Adrenal gland (tissue), 12 donors: ENCODE measurements around the gene AARS1. TPM values are rescaled to one million over a fixed set of nuclear protein-coding genes. Genes with fewer than 3 reads are reported as not detected.
"Not testable (repeated sequence)": the region's sequence is repeated elsewhere in the genome, so short reads cannot be mapped to it uniquely, and the experiment has no call there.

Source experiments
- DNase-seq, 7 donors: peaks; one replicate each; pipeline ENCODE4 v3.0.0-alpha.2; 2019 to 2020
- H3K27ac ChIP-seq, 5 donors: fragments of 200-600 bp; sonication (generic) in 4 of 5; 1 replicate in 3 of 5; 2 replicates in 2 of 5; pipeline versions ENCODE4 v1.5.1 to v1.8.0; 2016 to 2020; ENCODE audit warnings: mild to moderate bottlenecking in 1 of 5
- H3K27me3 ChIP-seq: fragments of 200-600 bp; 2 replicates; pipeline ENCODE4 v1.8.0; 2021
- H3K36me3 ChIP-seq, 2 donors: fragments of 200-600 bp; replicated peaks in 1 of 2; 1 replicate in 1 of 2; 2 replicates in 1 of 2; pipeline versions ENCODE4 v1.5.1 to v1.8.0; 2018 to 2022
- H3K4me1 ChIP-seq, 2 donors: fragments of 200-600 bp; replicated peaks in 1 of 2; 1 replicate in 1 of 2; 2 replicates in 1 of 2; pipeline versions ENCODE4 v1.5.1 to v1.8.0; 2018 to 2021
- H3K4me3 ChIP-seq, 4 donors: fragments of 200-600 bp; sonication (generic) in 3 of 4; one replicate each; pipeline ENCODE4 v1.5.1; 2016 to 2018
- H3K9me3 ChIP-seq, 3 donors: fragments of 200-600 bp; sonication (generic) in 1 of 3; replicated peaks in 1 of 3; 1 replicate in 2 of 3; 2 replicates in 1 of 3; pipeline versions ENCODE4 v1.5.1 to v1.8.0; 2016 to 2021
- POLR2A ChIP-seq, 2 donors: fragments of 450-650 bp; IDR thresholded peaks; one replicate each; pipeline ENCODE4 v1.6.1; 2017; ENCODE audit warnings: antibody characterized with exemption in 2 of 2, mild to moderate bottlenecking in 2 of 2, moderate library complexity in 1 of 2
- WGBS, 4 donors: extraction: QIAGEN DNeasy Blood & Tissue Kit in 2 of 4; methylation state at CpG; one replicate each; pipeline versions ENCODE4 v1.1.5 to v1.1.7; 2013 to 2017; 5-methylcytosine and 5-hydroxymethylcytosine counted together
- intact Hi-C, 2 donors: fragments of 100-400 bp; cut with DNase I; formaldehyde crosslinking; loops; one replicate each; pipeline versions ENCODE4 v1.14.1 to v1.15.0; 2022 to 2023
- polyA plus RNA-seq, 3 donors: library from polyadenylated mRNA; stranded (reverse); fragments of 200-250 nt in 2 of 3; fragments of 350-450 nt in 1 of 3; fragmentation: Illumina TruSeq in 1 of 3; extraction: RNeasy Lipid Tissue Mini Kit (QIAGEN cat#74804) in 1 of 3; gene quantifications; one replicate each; pipeline ENCODE4 v1.2.3, GENCODE V29; 2013 to 2014
- total RNA-seq, 9 donors: library from RNA; depleted of rRNA in 4 of 9; stranded (reverse); fragments of >200 nt in 4 of 9; fragments of 120-200 nt in 1 of 9; fragmentation: NEBNext Ultra II Directional in 1 of 9; extraction: Animal tissue kit (Norgen Biotek cat#: 25700) in 1 of 9; gene quantifications; one replicate each; pipeline versions ENCODE4 v1.1.0 to v1.2.4, GENCODE V29; 2013 to 2023
- TF ChIP-seq, protein P1 (sequence below), 6 experiments: fragments of 450-650 bp in 4 of 6; fragments of 200-600 bp in 2 of 6; sonication (generic) in 1 of 6; IDR thresholded peaks; 1 replicate in 5 of 6; 2 replicates in 1 of 6; pipeline versions ENCODE4 v1.5.1 to v1.8.0; 2016 to 2021; ENCODE audit warnings: antibody characterized with exemption in 6 of 6, mild to moderate bottlenecking in 2 of 6, moderate library complexity in 1 of 6
- donor health status: healthy with polysubstance abuse.
- donor health status: Bipolar disorder and iron deficiency.
- donor health status: DM: yes; HTN: yes; CAD: no.
- donor health status: DM: no; HTN: no; CAD: no.
- donor health status: DM: no; HTN: no; CAD: no.
- donor health status: DM: yes; HTN: yes; CAD: no.

AARS1 gene
- total and polyA plus RNA-seq, 12 donors, result 31.2 to 120 (median 92.0) TPM

GRCh38 chr16:70250748-70251628 lies 38.3 kb downstream of the AARS1 start:
- H3K36me3 ChIP-seq, result peaks cover 0 to 36% of the 10 kb centered on the region in 2 donors
- WGBS, 4 donors, result 1 to 60% (median 2%) methylated on average over 1 to 92 of the region's 92 CpGs
- intact Hi-C loops, result loop anchor here in 1 of 2 donors (10.0 kb wide), 1 partner anchor 96 kb away; no protein-coding TSS in a partner anchor
- no peaks in the 10 kb centered on the region for H3K27me3 ChIP-seq
- H3K9me3 ChIP-seq, result no peaks in the 10 kb centered on the region
- TF ChIP-seq POLR2A (IDR thresholded peaks at IDR 0.05), result peak in 1 of 2 donors; percentile 23
- TF ChIP-seq, protein P1, sequence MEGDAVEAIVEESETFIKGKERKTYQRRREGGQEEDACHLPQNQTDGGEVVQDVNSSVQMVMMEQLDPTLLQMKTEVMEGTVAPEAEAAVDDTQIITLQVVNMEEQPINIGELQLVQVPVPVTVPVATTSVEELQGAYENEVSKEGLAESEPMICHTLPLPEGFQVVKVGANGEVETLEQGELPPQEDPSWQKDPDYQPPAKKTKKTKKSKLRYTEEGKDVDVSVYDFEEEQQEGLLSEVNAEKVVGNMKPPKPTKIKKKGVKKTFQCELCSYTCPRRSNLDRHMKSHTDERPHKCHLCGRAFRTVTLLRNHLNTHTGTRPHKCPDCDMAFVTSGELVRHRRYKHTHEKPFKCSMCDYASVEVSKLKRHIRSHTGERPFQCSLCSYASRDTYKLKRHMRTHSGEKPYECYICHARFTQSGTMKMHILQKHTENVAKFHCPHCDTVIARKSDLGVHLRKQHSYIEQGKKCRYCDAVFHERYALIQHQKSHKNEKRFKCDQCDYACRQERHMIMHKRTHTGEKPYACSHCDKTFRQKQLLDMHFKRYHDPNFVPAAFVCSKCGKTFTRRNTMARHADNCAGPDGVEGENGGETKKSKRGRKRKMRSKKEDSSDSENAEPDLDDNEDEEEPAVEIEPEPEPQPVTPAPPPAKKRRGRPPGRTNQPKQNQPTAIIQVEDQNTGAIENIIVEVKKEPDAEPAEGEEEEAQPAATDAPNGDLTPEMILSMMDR (IDR thresholded peaks at IDR 0.05), result peak in 2 of 6 experiments; percentile 8 to 15
- peak overlapping the region in 4 of 5 donors; percentile 72 to 99 (median 85) for H3K27ac ChIP-seq
- peak; percentile 44 to 76 (median 68) for DNase-seq
- peak overlapping the region in 2 of 4 donors; percentile 34 to 97 for H3K4me3 ChIP-seq
- peaks cover 12 to 23% of the 10 kb centered on the region in 2 donors for H3K4me1 ChIP-seq

- intact Hi-C loops, result loop anchor here in 1 of 2 donors (10.0 kb wide), 1 partner anchor 95 kb away; no protein-coding TSS in a partner anchor
- not testable (repeated sequence) for DNase-seq, H3K4me3 ChIP-seq, H3K27ac ChIP-seq, H3K27me3 ChIP-seq, H3K9me3 ChIP-seq
- WGBS, 4 donors, result 77 to 83% (median 79%) methylated on average over 4 of the region's 4 CpGs
- peaks cover 0 to 25% of the 10 kb centered on the region in 2 donors for H3K36me3 ChIP-seq
- peaks cover 12 to 23% of the 10 kb centered on the region in 2 donors for H3K4me1 ChIP-seq
Measured at GRCh38 chr16:70249697-70250096, 39.6 kb downstream of the AARS1 start.

- H3K4me3 ChIP-seq, intact Hi-C loops, H3K27me3 ChIP-seq, H3K27ac ChIP-seq, DNase-seq, H3K4me1 ChIP-seq, H3K36me3 ChIP-seq, H3K9me3 ChIP-seq: not testable (repeated sequence)
Measured at GRCh38 chr16:70238773-70239172, 50.5 kb downstream of the AARS1 start.

GRCh38 chr16:70231831-70232230 lies 57.5 kb downstream of the AARS1 start:
- intact Hi-C loops, H3K27me3 ChIP-seq, H3K9me3 ChIP-seq, H3K27ac ChIP-seq, H3K4me1 ChIP-seq, H3K36me3 ChIP-seq, H3K4me3 ChIP-seq: not testable (repeated sequence)
- 62 to 80% (median 64%) methylated on average over 2 to 3 of the region's 3 CpGs for WGBS, 4 donors
- peak in 1 of 7 donors; percentile 26 for DNase-seq

GRCh38 chr16:70226024-70226423 lies 63.3 kb downstream of the AARS1 start:
- DNase-seq, H3K27me3 ChIP-seq, intact Hi-C loops, H3K9me3 ChIP-seq, H3K27ac ChIP-seq, H3K4me1 ChIP-seq, H3K36me3 ChIP-seq, H3K4me3 ChIP-seq: not testable (repeated sequence)

- H3K4me1 ChIP-seq, H3K27me3 ChIP-seq, H3K36me3 ChIP-seq, intact Hi-C loops, DNase-seq, H3K9me3 ChIP-seq, H3K27ac ChIP-seq, H3K4me3 ChIP-seq: not testable (repeated sequence)
- 89 to 99% (median 97%) methylated on average over 3 to 4 of the region's 4 CpGs; no CpG with 5 or more reads in 1 of the 4 donors for WGBS, 4 donors
Measured at GRCh38 chr16:70225430-70225829, 63.9 kb downstream of the AARS1 start.

DNA sequence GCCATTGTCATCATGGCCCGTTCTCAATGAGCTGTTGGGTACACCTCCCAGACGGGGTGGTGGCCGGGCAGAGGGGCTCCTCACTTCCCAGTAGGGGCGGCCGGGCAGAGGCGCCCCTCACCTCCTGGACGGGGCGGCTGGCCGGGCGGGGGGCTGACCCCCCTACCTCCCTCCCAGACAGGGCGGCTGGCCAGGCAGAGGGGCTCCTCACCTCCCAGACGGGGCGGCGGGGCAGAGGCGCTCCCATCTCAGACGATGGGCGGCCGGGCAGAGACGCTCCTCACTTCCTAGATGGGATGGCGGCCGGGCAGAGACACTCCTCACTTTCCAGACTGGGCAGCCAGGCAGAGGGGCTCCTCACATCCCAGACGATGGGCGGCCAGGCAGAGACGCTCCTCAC lies 64.7 kb downstream of the AARS1 start:
- intact Hi-C loops, DNase-seq, H3K36me3 ChIP-seq, H3K27ac ChIP-seq, H3K4me3 ChIP-seq, H3K27me3 ChIP-seq, H3K9me3 ChIP-seq, H3K4me1 ChIP-seq: not testable (repeated sequence)
- WGBS, 4 donors, result 93 to 100% (median 98%) methylated on average over 1 to 19 of the region's 24 CpGs; no CpG with 5 or more reads in 1 of the 4 donors

- 69 to 89% (median 76%) methylated on average over 1 of the region's 3 CpGs for WGBS, 4 donors
- H3K9me3 ChIP-seq, H3K27me3 ChIP-seq, DNase-seq, H3K27ac ChIP-seq, H3K4me3 ChIP-seq, intact Hi-C loops, H3K4me1 ChIP-seq, H3K36me3 ChIP-seq: not testable (repeated sequence)
Measured at GRCh38 chr16:70223971-70224513, 65.3 kb downstream of the AARS1 start.

DNA sequence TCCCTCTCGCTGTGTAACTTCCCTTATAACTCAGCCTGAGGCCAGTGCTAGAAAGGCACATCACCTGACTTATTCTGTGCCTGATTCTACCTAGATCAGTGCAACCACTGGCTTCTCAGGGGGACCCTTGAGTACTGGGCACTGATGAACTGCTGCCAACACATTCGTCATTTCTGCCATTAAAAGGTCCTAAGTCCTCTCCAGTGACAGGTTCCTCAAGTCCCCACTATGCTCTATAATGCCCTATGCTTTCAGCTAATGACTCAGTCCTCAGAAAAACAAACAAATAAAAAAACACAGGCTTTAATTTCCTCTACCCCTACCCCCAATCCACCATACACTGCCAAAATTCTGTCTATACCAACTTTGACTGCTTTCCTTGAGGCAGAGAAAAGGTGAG lies 66.1 kb downstream of the AARS1 start:
- H3K4me3 ChIP-seq, H3K27me3 ChIP-seq, H3K27ac ChIP-seq, DNase-seq, H3K9me3 ChIP-seq, intact Hi-C loops, H3K4me1 ChIP-seq, H3K36me3 ChIP-seq: not testable (repeated sequence)
- 50 to 93% methylated on average over 1 of the region's 2 CpGs; no CpG with 5 or more reads in 2 of the 4 donors for WGBS, 4 donors

DNA sequence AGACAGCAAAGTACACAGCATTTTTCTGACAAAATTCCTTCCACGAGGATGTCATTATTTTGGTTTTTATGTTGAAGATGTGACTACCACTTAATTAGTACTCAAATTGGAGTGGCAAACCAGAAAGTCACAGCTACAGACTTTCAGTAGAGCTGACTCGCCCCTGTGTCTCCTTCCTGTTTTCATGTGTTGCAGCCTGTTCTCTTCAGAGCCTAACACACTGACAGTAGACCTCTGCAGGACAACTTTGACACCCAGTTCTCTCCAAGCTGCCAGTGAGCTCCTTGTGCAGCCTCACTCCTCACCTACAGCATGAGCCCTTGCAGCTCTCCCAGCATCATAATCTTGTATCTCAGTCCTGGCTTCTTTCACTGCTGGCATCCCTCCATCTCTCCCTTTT lies 66.7 kb downstream of the AARS1 start:
- H3K27me3 ChIP-seq, intact Hi-C loops, H3K36me3 ChIP-seq, H3K9me3 ChIP-seq, H3K27ac ChIP-seq, H3K4me3 ChIP-seq, H3K4me1 ChIP-seq, DNase-seq: not testable (repeated sequence)
- WGBS, 4 donors, result 62 to 70% (median 66%) methylated on average over 1 to 2 of the region's 2 CpGs
